Tibial nerve (tissue), 4 donors: ENCODE results near the gene ADAM30. TPM values are rescaled to one million over a fixed set of nuclear protein-coding genes. Genes with fewer than 3 reads are reported as not detected.
"Not testable (repeated sequence)": the region's sequence is repeated elsewhere in the genome, so short reads cannot be mapped to it uniquely, and the experiment has no call there.

Experiments used
- DNase-seq, 2 donors: peaks; one replicate each; pipeline ENCODE4 v3.0.0-alpha.2; 2019; ENCODE audit warnings: low spot score in 2 of 2
- H3K27ac ChIP-seq, 4 donors: fragments of 200-600 bp; sonication (generic) in 3 of 4; one replicate each; pipeline ENCODE4 v1.5.1; 2017 to 2019; ENCODE audit warnings: mild to moderate bottlenecking in 1 of 4
- H3K27me3 ChIP-seq, 2 donors: fragments of 200-600 bp; sonication (generic) in 1 of 2; one replicate each; pipeline versions ENCODE4 v1.5.1 to v1.6.0; 2017 to 2019
- H3K36me3 ChIP-seq, 3 donors: fragments of 200-600 bp; sonication (generic); one replicate each; pipeline ENCODE4 v1.5.1; 2018 to 2019
- H3K4me1 ChIP-seq, 4 donors: fragments of 200-600 bp; sonication (generic) in 3 of 4; one replicate each; pipeline ENCODE4 v1.5.1; 2017 to 2019
- H3K4me3 ChIP-seq, 4 donors: fragments of 200-600 bp; sonication (generic) in 3 of 4; one replicate each; pipeline ENCODE4 v1.5.1; 2017 to 2019; ENCODE audit warnings: mild to moderate bottlenecking in 1 of 4, moderate library complexity in 1 of 4
- H3K9me3 ChIP-seq, 4 donors: fragments of 200-600 bp; sonication (generic) in 3 of 4; one replicate each; pipeline ENCODE4 v1.5.1; 2017 to 2019
- EP300 ChIP-seq, 2 donors: sonication (generic); formaldehyde crosslinking; IDR thresholded peaks; one replicate each; pipeline ENCODE4 v1.6.1; 2017; ENCODE audit warnings: antibody characterized with exemption in 2 of 2, mild to moderate bottlenecking in 1 of 2
- POLR2A ChIP-seq, 2 donors: fragments of 450-650 bp; IDR thresholded peaks; one replicate each; pipeline ENCODE4 v1.6.1; 2017; ENCODE audit warnings: antibody characterized with exemption in 2 of 2, mild to moderate bottlenecking in 2 of 2, moderate library complexity in 2 of 2
- WGBS, 2 donors: methylation state at CpG; one replicate each; pipeline ENCODE4 v1.1.5; 2018; 5-methylcytosine and 5-hydroxymethylcytosine counted together
- total RNA-seq, 4 donors: library from RNA; depleted of rRNA; stranded (reverse); fragments of >200 nt; gene quantifications; one replicate each; pipeline ENCODE4 v1.1.0, GENCODE V29; 2016
- TF ChIP-seq, protein P1 (sequence below), 5 experiments: fragments of 200-600 bp in 3 of 5; fragments of 450-650 bp in 2 of 5; sonication (generic) in 3 of 5; IDR thresholded peaks; one replicate each; pipeline ENCODE4 v1.5.1; 2016 to 2019; ENCODE audit warnings: antibody characterized with exemption in 5 of 5, mild to moderate bottlenecking in 3 of 5, moderate library complexity in 2 of 5

ADAM30 gene
- total RNA-seq, 4 donors from 2014 or later, result not detected

DNA sequence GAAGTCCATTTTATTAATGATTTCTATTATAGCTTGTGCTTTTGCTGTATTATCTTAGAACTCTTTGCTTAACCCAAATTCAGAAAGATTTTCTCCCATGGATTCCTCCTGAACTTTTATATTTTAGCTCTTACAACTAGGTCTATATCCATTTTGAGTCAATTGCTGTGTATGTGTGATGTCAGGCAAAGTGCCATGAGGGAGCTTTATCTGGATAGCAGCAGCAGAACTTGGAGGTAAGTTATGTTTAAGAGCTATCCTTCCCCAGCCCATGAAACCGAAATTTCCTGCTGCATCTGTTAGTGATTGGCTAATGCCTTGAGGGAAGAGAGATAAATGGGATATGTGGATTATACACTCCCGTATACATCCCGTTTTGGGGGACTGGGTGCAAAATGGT is 29.9 kb downstream of the ADAM30 start:
- no peaks in the 10 kb centered on the region for H3K9me3 ChIP-seq
- DNase-seq, result no peak
- H3K27ac ChIP-seq, result no peak overlapping the region
- no peaks in the 10 kb centered on the region for H3K36me3 ChIP-seq
- WGBS, 2 donors, result 55 to 73% methylated on average over 3 of the region's 3 CpGs
- TF ChIP-seq, protein P1, sequence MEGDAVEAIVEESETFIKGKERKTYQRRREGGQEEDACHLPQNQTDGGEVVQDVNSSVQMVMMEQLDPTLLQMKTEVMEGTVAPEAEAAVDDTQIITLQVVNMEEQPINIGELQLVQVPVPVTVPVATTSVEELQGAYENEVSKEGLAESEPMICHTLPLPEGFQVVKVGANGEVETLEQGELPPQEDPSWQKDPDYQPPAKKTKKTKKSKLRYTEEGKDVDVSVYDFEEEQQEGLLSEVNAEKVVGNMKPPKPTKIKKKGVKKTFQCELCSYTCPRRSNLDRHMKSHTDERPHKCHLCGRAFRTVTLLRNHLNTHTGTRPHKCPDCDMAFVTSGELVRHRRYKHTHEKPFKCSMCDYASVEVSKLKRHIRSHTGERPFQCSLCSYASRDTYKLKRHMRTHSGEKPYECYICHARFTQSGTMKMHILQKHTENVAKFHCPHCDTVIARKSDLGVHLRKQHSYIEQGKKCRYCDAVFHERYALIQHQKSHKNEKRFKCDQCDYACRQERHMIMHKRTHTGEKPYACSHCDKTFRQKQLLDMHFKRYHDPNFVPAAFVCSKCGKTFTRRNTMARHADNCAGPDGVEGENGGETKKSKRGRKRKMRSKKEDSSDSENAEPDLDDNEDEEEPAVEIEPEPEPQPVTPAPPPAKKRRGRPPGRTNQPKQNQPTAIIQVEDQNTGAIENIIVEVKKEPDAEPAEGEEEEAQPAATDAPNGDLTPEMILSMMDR (IDR thresholded peaks at IDR 0.05), result no peak
- TF ChIP-seq POLR2A (IDR thresholded peaks at IDR 0.05), result no peak
- no peak for TF ChIP-seq EP300 (IDR thresholded peaks at IDR 0.05)
- H3K4me1 ChIP-seq, result peaks cover 0 to 5% (median 0%) of the 10 kb centered on the region in 4 donors
- H3K27me3 ChIP-seq, result no peaks in the 10 kb centered on the region
- no peak overlapping the region for H3K4me3 ChIP-seq

DNA sequence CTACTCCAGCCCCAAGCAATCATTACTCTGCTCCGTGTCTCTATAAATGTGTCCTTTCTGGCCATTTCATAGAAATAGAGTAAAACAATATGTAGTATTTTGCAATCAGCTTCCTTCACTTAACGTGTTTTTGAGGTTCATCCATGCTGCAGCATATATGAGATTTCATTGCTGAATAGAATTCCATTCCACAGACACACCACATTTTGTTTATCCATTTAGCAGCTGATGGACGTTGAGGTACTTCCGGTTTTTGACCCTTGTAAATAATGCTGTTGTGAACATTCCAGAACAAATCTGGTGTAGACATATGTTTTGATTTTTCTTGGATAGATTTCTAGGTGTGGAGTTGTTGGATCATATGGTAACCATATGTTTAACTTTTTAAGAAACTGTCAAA is 30.7 kb downstream of the ADAM30 start:
- Histone ChIP-seq H3K27me3 (no peaks in the 10 kb centered on the region), H3K27ac (no peak overlapping the region), H3K4me3 (no peak overlapping the region), H3K9me3 (no peaks in the 10 kb centered on the region), H3K36me3 (no peaks in the 10 kb centered on the region), H3K4me1 (no peaks in the 10 kb centered on the region)
- DNase-seq, result no peak
- WGBS, 2 donors, result 35 to 43% methylated on average over 4 of the region's 4 CpGs
- TF ChIP-seq POLR2A (IDR thresholded peaks at IDR 0.05) (no peak), EP300 (IDR thresholded peaks at IDR 0.05) (no peak)
- TF ChIP-seq, protein P1 (IDR thresholded peaks at IDR 0.05), result no peak

DNA sequence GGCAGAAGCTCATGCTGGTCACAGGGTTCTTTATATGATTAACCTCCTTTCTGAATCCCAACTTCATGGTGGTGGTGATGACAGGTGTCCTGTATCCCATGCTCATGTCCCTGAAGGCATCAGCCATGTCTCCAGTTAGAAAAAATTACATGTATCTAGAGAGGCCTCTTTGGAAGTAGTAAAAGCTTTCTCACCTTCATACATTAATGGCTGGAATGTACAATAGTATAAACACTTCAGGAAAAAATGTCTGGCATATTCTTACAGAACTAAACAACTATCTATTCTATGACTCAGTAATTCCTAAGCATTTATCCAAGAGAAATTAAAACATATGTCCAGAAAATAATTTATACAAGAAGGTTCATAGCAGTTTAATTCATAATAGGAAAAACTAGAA is 34.0 kb downstream of the ADAM30 start:
- H3K36me3 ChIP-seq, result no peaks in the 10 kb centered on the region
- no peak for DNase-seq
- TF ChIP-seq, protein P1 (IDR thresholded peaks at IDR 0.05), result no peak
- TF ChIP-seq EP300 (IDR thresholded peaks at IDR 0.05) (no peak), POLR2A (IDR thresholded peaks at IDR 0.05) (no peak)
- no peaks in the 10 kb centered on the region for H3K27me3 ChIP-seq
- H3K9me3 ChIP-seq, result no peaks in the 10 kb centered on the region
- no peak overlapping the region for H3K4me3 ChIP-seq
- H3K4me1 ChIP-seq, result no peaks in the 10 kb centered on the region
- H3K27ac ChIP-seq, result no peak overlapping the region

GRCh38 chr1:119861547-119861946 is 34.8 kb downstream of the ADAM30 start:
- no peaks in the 10 kb centered on the region for H3K27me3 ChIP-seq
- no peak for DNase-seq
- no peak overlapping the region for H3K27ac ChIP-seq
- H3K9me3 ChIP-seq, result no peaks in the 10 kb centered on the region
- H3K4me1 ChIP-seq, result no peaks in the 10 kb centered on the region
- H3K36me3 ChIP-seq, result no peaks in the 10 kb centered on the region
- H3K4me3 ChIP-seq, result no peak overlapping the region
- WGBS, 2 donors, result 87 to 93% methylated on average over 2 of the region's 2 CpGs
- no peak for TF ChIP-seq EP300 (IDR thresholded peaks at IDR 0.05)
- TF ChIP-seq, protein P1 (IDR thresholded peaks at IDR 0.05), result no peak
- TF ChIP-seq POLR2A (IDR thresholded peaks at IDR 0.05), result no peak

- Histone ChIP-seq H3K27ac (no peak overlapping the region), H3K4me1 (no peaks in the 10 kb centered on the region), H3K4me3 (no peak overlapping the region), H3K9me3 (no peaks in the 10 kb centered on the region), H3K36me3 (no peaks in the 10 kb centered on the region), H3K27me3 (no peaks in the 10 kb centered on the region)
- no peak for DNase-seq
- TF ChIP-seq, protein P1 (IDR thresholded peaks at IDR 0.05), result no peak
- no peak for TF ChIP-seq POLR2A (IDR thresholded peaks at IDR 0.05)
- TF ChIP-seq EP300 (IDR thresholded peaks at IDR 0.05), result no peak
- 53 to 63% methylated on average over 4 of the region's 4 CpGs for WGBS, 2 donors
Observed at GRCh38 chr1:119859647-119860046, 36.7 kb downstream of the ADAM30 start.

DNA sequence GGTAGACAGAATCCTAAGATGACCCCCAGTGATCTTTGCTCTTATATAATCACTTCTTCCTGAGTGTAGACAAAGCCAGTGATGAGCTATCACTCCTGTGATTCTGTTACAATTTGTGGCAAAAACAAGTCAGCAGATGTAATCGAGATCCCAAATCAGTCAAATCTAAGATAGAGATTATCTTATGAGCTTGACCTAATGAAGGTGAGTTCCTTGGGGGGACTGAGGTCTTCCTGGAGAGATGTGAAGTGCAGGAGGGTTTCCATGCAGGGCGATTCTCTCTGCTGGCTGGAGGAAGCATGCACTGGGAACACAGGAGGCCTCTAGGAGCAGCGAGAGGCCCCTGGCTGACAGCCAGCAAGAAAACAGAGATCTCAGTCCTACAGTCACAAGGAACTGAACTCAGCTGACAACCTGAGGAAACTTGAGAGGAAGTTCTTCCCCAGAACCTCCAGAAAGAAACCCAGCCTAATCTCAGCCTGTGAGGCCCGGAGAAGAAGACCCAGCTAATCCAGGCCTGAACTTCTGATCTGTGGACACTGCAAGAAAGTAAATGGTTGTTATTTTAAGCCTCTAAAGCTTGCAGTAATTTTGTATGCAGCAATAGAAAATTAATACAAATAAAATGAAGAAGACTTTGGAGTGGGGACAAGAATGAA is 37.6 kb downstream of the ADAM30 start:
- 50 to 64% methylated on average over 4 of the region's 4 CpGs for WGBS, 2 donors
- H3K4me1 ChIP-seq, DNase-seq, H3K9me3 ChIP-seq, H3K36me3 ChIP-seq, H3K27me3 ChIP-seq, H3K27ac ChIP-seq, H3K4me3 ChIP-seq: not testable (repeated sequence)
